ENCODE results near the gene PCSK5. TPM values are rescaled to one million over a fixed set of nuclear protein-coding genes. Genes with fewer than 3 reads are reported as not detected.

PCSK5 gene
- polyA plus RNA-seq, 1 experiment, result 1.6 TPM

- ChIA-PET CTCF (no interaction called here), POLR2A (no interaction called here)
- DNase-seq (ENCODE audit: low read depth, low spot score), result no peak
- Histone ChIP-seq H3K9me3 (ENCODE audit: control insufficient read depth, insufficient read depth, low read length) (no peaks in the 10 kb centered on the region), H3K4me3 (ENCODE audit: low read depth, low read length) (no peak overlapping the region), H3K27me3 (ENCODE audit: control insufficient read depth, insufficient read depth, low read length) (no peaks in the 10 kb centered on the region), H3K27ac (ENCODE audit: low read depth, low read length) (no peak overlapping the region)
- no peak for TF ChIP-seq CTCF (IDR thresholded peaks at IDR 0.05; ENCODE audit: low read depth, low read length)
Measured at GRCh38 chr9:76153339-76153738, 262.9 kb downstream of the PCSK5 start.

GRCh38 chr9:76153902-76154629, 263.6 kb downstream of the PCSK5 start:
- Histone ChIP-seq H3K27ac (ENCODE audit: low read depth, low read length) (no peak overlapping the region), H3K27me3 (ENCODE audit: control insufficient read depth, insufficient read depth, low read length) (no peaks in the 10 kb centered on the region), H3K4me3 (ENCODE audit: low read depth, low read length) (no peak overlapping the region), H3K9me3 (ENCODE audit: control insufficient read depth, insufficient read depth, low read length) (no peaks in the 10 kb centered on the region)
- no peak for DNase-seq (ENCODE audit: low read depth, low spot score)
- CTCF ChIA-PET, result no interaction called here
- POLR2A ChIA-PET, result no interaction called here
- no peak for TF ChIP-seq CTCF (IDR thresholded peaks at IDR 0.05; ENCODE audit: low read depth, low read length)

- Histone ChIP-seq H3K4me3 (ENCODE audit: low read depth, low read length) (no peak overlapping the region), H3K27me3 (ENCODE audit: control insufficient read depth, insufficient read depth, low read length) (no peaks in the 10 kb centered on the region), H3K27ac (ENCODE audit: low read depth, low read length) (no peak overlapping the region), H3K9me3 (ENCODE audit: control insufficient read depth, insufficient read depth, low read length) (no peaks in the 10 kb centered on the region)
- DNase-seq (ENCODE audit: low read depth, low spot score), result no peak
- CTCF ChIA-PET, result no interaction called here
- no peak for TF ChIP-seq CTCF (IDR thresholded peaks at IDR 0.05; ENCODE audit: low read depth, low read length)
- POLR2A ChIA-PET, result no interaction called here
Measured at GRCh38 chr9:76155361-76155760, 264.9 kb downstream of the PCSK5 start.

- Histone ChIP-seq H3K4me3 (ENCODE audit: low read depth, low read length) (no peak overlapping the region), H3K27me3 (ENCODE audit: control insufficient read depth, insufficient read depth, low read length) (no peaks in the 10 kb centered on the region), H3K9me3 (ENCODE audit: control insufficient read depth, insufficient read depth, low read length) (no peaks in the 10 kb centered on the region), H3K27ac (ENCODE audit: low read depth, low read length) (no peak overlapping the region)
- ChIA-PET CTCF (interaction anchor here (1.5 kb wide), 1 partner anchor 16 kb away, joined by 4 read pairs; no protein-coding TSS in a partner anchor), POLR2A (no interaction called here)
- no peak for TF ChIP-seq CTCF (IDR thresholded peaks at IDR 0.05; ENCODE audit: low read depth, low read length)
- DNase-seq (ENCODE audit: low read depth, low spot score), result no peak
Measured at GRCh38 chr9:76158713-76159112, 268.2 kb downstream of the PCSK5 start.

GRCh38 chr9:76159293-76159926, 268.9 kb downstream of the PCSK5 start:
- ChIA-PET CTCF (interaction anchor here (1.5 kb wide), 1 partner anchor 17 kb away, joined by 4 read pairs; no protein-coding TSS in a partner anchor), POLR2A (no interaction called here)
- H3K9me3 ChIP-seq (ENCODE audit: control insufficient read depth, insufficient read depth, low read length), result no peaks in the 10 kb centered on the region
- no peak for TF ChIP-seq CTCF (IDR thresholded peaks at IDR 0.05; ENCODE audit: low read depth, low read length)
- no peak overlapping the region for H3K27ac ChIP-seq (ENCODE audit: low read depth, low read length)
- no peaks in the 10 kb centered on the region for H3K27me3 ChIP-seq (ENCODE audit: control insufficient read depth, insufficient read depth, low read length)
- H3K4me3 ChIP-seq (ENCODE audit: low read depth, low read length), result no peak overlapping the region
- DNase-seq (ENCODE audit: low read depth, low spot score), result no peak
